AG04450 (cell line): ENCODE data around the gene RAB11FIP3. TPM values are rescaled to one million over a fixed set of nuclear protein-coding genes. Genes with fewer than 3 reads are reported as not detected.

ENCODE experiments used
- CTCF ChIA-PET: fragments of 300-600, 350-600 bp; formaldehyde crosslinking; extraction: SDS; loops from one replicate; lab custom pipeline; 2022; ENCODE audit warnings: antibody characterized with exemption, inconsistent platforms; lab: Charles Lee
- POLR2A ChIA-PET: fragments of 350-600 bp; formaldehyde crosslinking; extraction: SDS; loops from one replicate; lab custom pipeline; 2021; ENCODE audit warnings: antibody characterized with exemption, inconsistent platforms; lab: Yijun Ruan, JAX
- DNase-seq: peaks from one replicate; pipeline ENCODE4 v3.0.0-alpha.2; 2011; ENCODE audit warnings: low read depth, low spot score
- H3K27ac ChIP-seq: one replicate; pipeline ENCODE4 v1.5.1; 2012; ENCODE audit warnings: low read depth, low read length, control low read depth
- H3K27me3 ChIP-seq: one replicate; pipeline ENCODE4 v1.6.0; 2012; ENCODE audit warnings: low read length; ENCODE audit not compliant: control insufficient read depth, insufficient read depth
- H3K4me3 ChIP-seq: 2 replicates; pipeline ENCODE4 v1.5.1; 2011; ENCODE audit warnings: mild to moderate bottlenecking, low read depth, low read length, control low read depth
- H3K9me3 ChIP-seq: 2 replicates; pipeline ENCODE4 v1.5.1; 2012; ENCODE audit warnings: low read length; ENCODE audit not compliant: control insufficient read depth, insufficient read depth
- polyA plus RNA-seq: library from polyadenylated mRNA; depleted of rRNA; stranded (reverse); fragments of >200 nt; gene quantifications from 2 replicates; pipeline ENCODE4 v1.2.3, GENCODE V29; 2011
- TF ChIP-seq, protein P1 (sequence below): IDR thresholded peaks from 2 replicates; pipeline ENCODE4 v1.5.1; 2011; ENCODE audit warnings: low read depth, low read length, control low read depth, inconsistent platforms

Gene RAB11FIP3
- polyA plus RNA-seq, 1 experiment: 6.9 TPM

DNA sequence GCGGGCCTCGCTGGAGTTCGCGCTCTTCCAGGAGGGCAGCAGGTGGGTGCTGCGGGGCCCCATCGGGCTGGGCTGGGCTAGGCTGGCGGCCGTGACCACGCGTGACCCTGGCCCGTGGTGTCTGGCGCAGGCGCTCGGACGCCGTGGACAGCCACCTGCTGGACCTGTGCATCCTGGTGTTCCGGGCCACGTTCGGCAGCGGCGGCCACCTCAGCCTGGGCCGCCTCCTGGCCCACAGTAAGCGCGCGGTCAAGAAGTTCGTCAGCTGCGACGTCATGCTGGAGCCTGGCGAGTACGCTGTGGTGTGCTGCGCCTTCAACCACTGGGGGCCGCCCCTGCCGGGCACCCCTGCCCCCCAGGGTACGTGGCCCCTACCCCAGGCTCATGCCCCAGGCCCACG lies 126.7 kb downstream of the RAB11FIP3 start:
- TF ChIP-seq, protein P1, sequence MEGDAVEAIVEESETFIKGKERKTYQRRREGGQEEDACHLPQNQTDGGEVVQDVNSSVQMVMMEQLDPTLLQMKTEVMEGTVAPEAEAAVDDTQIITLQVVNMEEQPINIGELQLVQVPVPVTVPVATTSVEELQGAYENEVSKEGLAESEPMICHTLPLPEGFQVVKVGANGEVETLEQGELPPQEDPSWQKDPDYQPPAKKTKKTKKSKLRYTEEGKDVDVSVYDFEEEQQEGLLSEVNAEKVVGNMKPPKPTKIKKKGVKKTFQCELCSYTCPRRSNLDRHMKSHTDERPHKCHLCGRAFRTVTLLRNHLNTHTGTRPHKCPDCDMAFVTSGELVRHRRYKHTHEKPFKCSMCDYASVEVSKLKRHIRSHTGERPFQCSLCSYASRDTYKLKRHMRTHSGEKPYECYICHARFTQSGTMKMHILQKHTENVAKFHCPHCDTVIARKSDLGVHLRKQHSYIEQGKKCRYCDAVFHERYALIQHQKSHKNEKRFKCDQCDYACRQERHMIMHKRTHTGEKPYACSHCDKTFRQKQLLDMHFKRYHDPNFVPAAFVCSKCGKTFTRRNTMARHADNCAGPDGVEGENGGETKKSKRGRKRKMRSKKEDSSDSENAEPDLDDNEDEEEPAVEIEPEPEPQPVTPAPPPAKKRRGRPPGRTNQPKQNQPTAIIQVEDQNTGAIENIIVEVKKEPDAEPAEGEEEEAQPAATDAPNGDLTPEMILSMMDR: no peak
- no peak overlapping the region for H3K27ac ChIP-seq
- no peak for DNase-seq
- no peaks in the 10 kb centered on the region for H3K27me3 ChIP-seq
- H3K9me3 ChIP-seq: peaks cover 9% of the 10 kb centered on the region; the same call in 1 of the 2 replicates
- H3K4me3 ChIP-seq: no peak overlapping the region
- CTCF ChIA-PET: no interaction called here
- POLR2A ChIA-PET: no interaction called here

DNA sequence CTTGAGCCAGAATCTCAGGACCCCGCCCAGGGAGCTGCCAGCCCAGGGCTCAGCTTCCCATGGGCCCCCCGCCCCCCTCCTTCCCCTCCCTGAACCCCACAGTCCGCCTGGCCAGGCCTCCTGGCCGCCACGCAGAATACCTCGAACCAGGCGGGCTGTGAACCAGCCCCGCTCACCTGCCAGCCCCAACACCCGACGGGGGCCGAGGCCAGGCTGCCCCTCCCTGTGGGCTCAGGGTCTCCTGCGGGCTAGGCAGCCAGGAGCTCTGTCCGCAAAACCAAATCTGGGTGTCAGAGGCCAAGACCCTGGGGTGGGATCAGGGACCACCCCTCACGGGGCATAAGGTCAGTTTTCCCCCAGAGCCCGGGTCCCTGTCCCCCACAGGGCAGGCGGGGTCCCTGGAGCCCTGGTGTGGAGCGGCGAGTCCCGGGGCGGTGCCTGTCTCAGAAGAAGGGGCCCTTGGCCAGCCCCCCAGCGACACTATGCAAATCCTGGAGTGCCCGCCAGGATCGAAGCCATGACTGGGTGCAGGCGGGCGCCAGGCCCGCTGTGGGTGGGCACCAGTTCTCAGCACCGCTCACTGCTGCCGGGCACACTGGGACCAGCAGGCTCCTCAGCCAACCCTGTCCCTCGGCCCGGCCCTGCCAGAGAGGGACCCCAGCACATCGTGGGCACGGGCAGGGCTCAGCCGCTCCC lies 128.3 kb downstream of the RAB11FIP3 start:
- peaks cover 4% of the 10 kb centered on the region for H3K27me3 ChIP-seq
- DNase-seq: no peak
- ChIA-PET POLR2A (interaction anchor here (1.0 kb wide), 1 partner anchor 18 kb away, joined by 4 read pairs; no protein-coding TSS in a partner anchor), CTCF (no interaction called here)
- H3K27ac ChIP-seq: no peak overlapping the region
- peaks cover 9% of the 10 kb centered on the region; the same call in 1 of the 2 replicates for H3K9me3 ChIP-seq
- TF ChIP-seq, protein P1: no peak
- H3K4me3 ChIP-seq: no peak overlapping the region

DNA sequence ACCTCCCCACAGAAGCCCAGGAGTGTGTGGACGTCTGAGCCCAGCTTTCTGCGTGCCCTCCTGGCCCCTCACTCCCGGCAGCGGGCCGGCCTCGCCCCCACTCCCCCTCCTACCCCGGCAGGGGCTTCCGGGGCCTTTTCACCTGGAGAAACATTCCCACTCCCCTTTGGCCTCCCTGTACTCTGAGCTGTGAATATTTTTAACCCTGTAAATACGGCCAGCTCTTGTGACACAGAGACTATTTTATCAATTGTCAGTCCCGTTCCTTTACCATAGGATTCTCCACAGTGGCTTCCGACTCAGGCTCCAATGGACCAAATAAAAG lies 128.8 kb downstream of the RAB11FIP3 start:
- ChIA-PET CTCF (no interaction called here), POLR2A (interaction anchor here (1.0 to 1.4 kb wide), 2 partner anchors 14 to 18 kb away, joined by 4 to 5 read pairs; no protein-coding TSS in a partner anchor)
- H3K27ac ChIP-seq: peak overlapping the region; percentile 68
- TF ChIP-seq, protein P1: no peak
- H3K4me3 ChIP-seq: no peak overlapping the region
- DNase-seq: no peak
- H3K27me3 ChIP-seq: peaks cover 9% of the 10 kb centered on the region
- H3K9me3 ChIP-seq: peaks cover 9% of the 10 kb centered on the region; the same call in 1 of the 2 replicates

DNA sequence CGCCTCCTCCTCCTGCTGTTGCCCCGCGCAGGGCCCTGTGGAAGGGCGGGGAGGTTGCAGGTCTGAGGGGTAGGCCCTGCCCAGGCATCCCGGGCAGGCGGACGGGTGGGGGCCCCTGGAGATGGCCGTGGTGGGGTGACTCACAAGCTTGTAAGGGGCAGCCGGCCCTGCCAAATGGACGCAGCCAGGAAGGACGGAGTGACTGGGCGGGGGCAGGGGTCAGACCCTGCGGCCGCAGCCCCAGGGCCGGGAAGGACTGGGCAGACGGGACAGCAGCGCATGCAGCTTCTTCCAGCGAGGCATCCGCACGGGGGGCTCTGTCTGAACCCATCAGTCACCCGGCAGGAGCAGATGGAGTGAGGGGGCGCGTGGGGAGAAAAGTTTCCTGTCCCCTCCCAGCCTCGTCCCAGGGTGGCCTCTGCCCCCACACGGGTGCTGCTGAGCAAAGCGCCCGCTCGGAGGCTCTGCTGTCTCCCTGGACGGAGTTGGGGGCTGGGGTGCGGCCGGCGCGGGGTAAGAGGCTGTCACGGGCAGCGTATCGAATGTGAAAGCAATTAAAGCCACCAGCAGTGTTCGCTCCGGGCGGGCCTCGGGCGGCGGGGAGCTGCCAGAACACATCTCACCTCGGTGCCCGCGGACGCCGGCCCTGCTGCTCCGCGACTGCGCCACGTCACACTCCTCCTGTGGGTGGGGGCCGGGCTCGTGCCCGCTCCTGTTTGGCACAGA lies 129.4 kb downstream of the RAB11FIP3 start:
- ChIA-PET CTCF (no interaction called here), POLR2A (interaction anchor here (1.0 to 1.4 kb wide), 3 partner anchors 11 to 17 kb away, joined by 3 to 5 read pairs (median 4); no protein-coding TSS in a partner anchor)
- Histone ChIP-seq H3K27ac (peak overlapping the region; percentile 68), H3K27me3 (peaks cover 15% of the 10 kb centered on the region), H3K4me3 (peak overlapping the region; percentile 7; the same call in 1 of the 2 replicates), H3K9me3 (peaks cover 9% of the 10 kb centered on the region; the same call in 1 of the 2 replicates)
- TF ChIP-seq, protein P1: no peak
- no peak for DNase-seq
